T-helper 17 cell (primary cell): Measurements from ENCODE around the gene HOXD4. TPM values are rescaled to one million over a fixed set of nuclear protein-coding genes. Genes with fewer than 3 reads are reported as not detected.

Source experiments
- ATAC-seq: fragments of 150-1000 bp; cut with Tn5 transposase; 2 replicates; pipeline ENCODE4 v1.10.0; 2021; ENCODE audit warnings: mild to moderate bottlenecking, moderate library complexity
- DNase-seq, 3 donors: peaks; one replicate each; pipeline versions ENCODE4 v3.0.0 to v3.0.0-alpha.2; 2020 to 2021
- H3K9me3 ChIP-seq: one replicate; pipeline ENCODE4 v1.7.0; 2013; ENCODE audit warnings: low read length, mild to moderate bottlenecking; ENCODE audit not compliant: control insufficient read depth, poor library complexity, severe bottlenecking
- H3K27ac Mint-ChIP-seq: one replicate; pipeline ENCODE4 v1.8.0; 2022; ENCODE audit warnings: mild to moderate bottlenecking, moderate library complexity, mixed read lengths
- H3K27me3 Mint-ChIP-seq: one replicate; pipeline ENCODE4 v1.8.0; 2022; ENCODE audit warnings: mixed read lengths
- H3K36me3 Mint-ChIP-seq: one replicate; pipeline ENCODE4 v1.8.0; 2022; ENCODE audit warnings: low read depth, mixed read lengths
- H3K4me1 Mint-ChIP-seq: one replicate; pipeline ENCODE4 v1.8.0; 2022; ENCODE audit warnings: mild to moderate bottlenecking, mixed read lengths
- H3K4me3 Mint-ChIP-seq: one replicate; pipeline ENCODE4 v1.8.0; 2022; ENCODE audit warnings: mild to moderate bottlenecking, moderate library complexity, mixed read lengths
- total RNA-seq, 4 donors: library from RNA in 2 of 4; stranded (reverse) in 2 of 4; gene quantifications; one replicate each; pipeline ENCODE4 v1.2.3 and lab custom pipeline; 2022 to 2026

HOXD4 gene
- total RNA-seq, 2 donors from 2014 or later = not detected

- Mint-ChIP-seq H3K27me3 (peaks cover 94% of the 10 kb centered on the region), H3K4me1 (peaks cover 5% of the 10 kb centered on the region), H3K27ac (no peak overlapping the region), H3K4me3 (peak overlapping the region; percentile 33), H3K36me3 (peaks cover 5% of the 10 kb centered on the region)
- ATAC-seq = no peak
- no peaks in the 10 kb centered on the region for H3K9me3 ChIP-seq
- no peak for DNase-seq
These were observed 4.0 kb upstream of the HOXD4 start for GRCh38 chr2:176147210-176147799.

- Mint-ChIP-seq H3K36me3 (peaks cover 4% of the 10 kb centered on the region), H3K4me1 (peaks cover 5% of the 10 kb centered on the region), H3K27ac (no peak overlapping the region), H3K27me3 (peaks cover 94% of the 10 kb centered on the region), H3K4me3 (peak overlapping the region; percentile 45)
- ATAC-seq (no peak), DNase-seq (no peak)
- H3K9me3 ChIP-seq = no peaks in the 10 kb centered on the region
These were observed 3.4 kb upstream of the HOXD4 start for GRCh38 chr2:176147800-176148496.

- Mint-ChIP-seq H3K36me3 (peaks cover 3% of the 10 kb centered on the region), H3K4me1 (peaks cover 5% of the 10 kb centered on the region), H3K27ac (no peak overlapping the region), H3K4me3 (no peak overlapping the region), H3K27me3 (peaks cover 94% of the 10 kb centered on the region)
- no peak for ATAC-seq
- DNase-seq = no peak
- H3K9me3 ChIP-seq = no peaks in the 10 kb centered on the region
These were observed 2.5 kb upstream of the HOXD4 start for GRCh38 chr2:176148751-176149421.

GRCh38 chr2:176149481-176149938 lies 1.8 kb upstream of the HOXD4 start:
- DNase-seq = no peak
- Mint-ChIP-seq H3K4me3 (no peak overlapping the region), H3K4me1 (peaks cover 5% of the 10 kb centered on the region), H3K27ac (no peak overlapping the region), H3K27me3 (peaks cover 94% of the 10 kb centered on the region), H3K36me3 (no peaks in the 10 kb centered on the region)
- no peaks in the 10 kb centered on the region for H3K9me3 ChIP-seq
- ATAC-seq = no peak

- Mint-ChIP-seq H3K27ac (no peak overlapping the region), H3K4me1 (peaks cover 5% of the 10 kb centered on the region), H3K27me3 (peaks cover 94% of the 10 kb centered on the region)
These were observed 1.3 kb upstream of the HOXD4 start for GRCh38 chr2:176149939-176150583.

GRCh38 chr2:176150584-176151441 lies 537 bp upstream of the HOXD4 start:
- Mint-ChIP-seq H3K4me3 (no peak overlapping the region), H3K27ac (no peak overlapping the region), H3K36me3 (no peaks in the 10 kb centered on the region), H3K4me1 (peaks cover 5% of the 10 kb centered on the region), H3K27me3 (peaks cover 94% of the 10 kb centered on the region)
- no peak for DNase-seq
- H3K9me3 ChIP-seq = no peaks in the 10 kb centered on the region
- no peak for ATAC-seq

More at GRCh38 chr2:176149939-176150583, 1.3 kb upstream of the HOXD4 start:
- ATAC-seq (no peak), DNase-seq (no peak)
- Mint-ChIP-seq H3K4me3 (no peak overlapping the region), H3K36me3 (no peaks in the 10 kb centered on the region)
- no peaks in the 10 kb centered on the region for H3K9me3 ChIP-seq

- Mint-ChIP-seq H3K27me3 (peaks cover 92% of the 10 kb centered on the region), H3K27ac (no peak overlapping the region), H3K36me3 (peaks cover 2% of the 10 kb centered on the region), H3K4me3 (no peak overlapping the region), H3K4me1 (peaks cover 5% of the 10 kb centered on the region)
- no peak for ATAC-seq
- no peaks in the 10 kb centered on the region for H3K9me3 ChIP-seq
- no peak for DNase-seq
These were observed 1.2 kb downstream of the HOXD4 start for GRCh38 chr2:176152350-176153181.

- Mint-ChIP-seq H3K27ac (no peak overlapping the region), H3K4me1 (peaks cover 7% of the 10 kb centered on the region), H3K27me3 (peaks cover 86% of the 10 kb centered on the region), H3K36me3 (peaks cover 5% of the 10 kb centered on the region), H3K4me3 (no peak overlapping the region)
- no peak for DNase-seq
- no peak for ATAC-seq
- no peaks in the 10 kb centered on the region for H3K9me3 ChIP-seq
These were observed 3.4 kb downstream of the HOXD4 start for GRCh38 chr2:176154576-176155252.

- no peak overlapping the region for H3K4me3 Mint-ChIP-seq
- H3K4me1 Mint-ChIP-seq = peaks cover 7% of the 10 kb centered on the region
- no peaks in the 10 kb centered on the region for H3K9me3 ChIP-seq
- ATAC-seq (no peak), DNase-seq (no peak)
- H3K27me3 Mint-ChIP-seq = peaks cover 83% of the 10 kb centered on the region
- H3K27ac Mint-ChIP-seq = no peak overlapping the region
- peaks cover 5% of the 10 kb centered on the region for H3K36me3 Mint-ChIP-seq
These were observed 4.2 kb downstream of the HOXD4 start for GRCh38 chr2:176155356-176156044.

GRCh38 chr2:176156301-176156806 lies 5.0 kb downstream of the HOXD4 start:
- Mint-ChIP-seq H3K4me1 (peaks cover 7% of the 10 kb centered on the region), H3K27ac (no peak overlapping the region), H3K36me3 (peaks cover 5% of the 10 kb centered on the region), H3K4me3 (peak overlapping the region; percentile 3), H3K27me3 (peaks cover 83% of the 10 kb centered on the region)
- H3K9me3 ChIP-seq = no peaks in the 10 kb centered on the region
- no peak for DNase-seq
- no peak for ATAC-seq
